ENCODE measurements around the gene GOLGA6L9.
"Not testable (repeated sequence)": the region's sequence is repeated elsewhere in the genome, so short reads cannot be mapped to it uniquely, and the experiment has no call there.

Gene GOLGA6L9

DNA sequence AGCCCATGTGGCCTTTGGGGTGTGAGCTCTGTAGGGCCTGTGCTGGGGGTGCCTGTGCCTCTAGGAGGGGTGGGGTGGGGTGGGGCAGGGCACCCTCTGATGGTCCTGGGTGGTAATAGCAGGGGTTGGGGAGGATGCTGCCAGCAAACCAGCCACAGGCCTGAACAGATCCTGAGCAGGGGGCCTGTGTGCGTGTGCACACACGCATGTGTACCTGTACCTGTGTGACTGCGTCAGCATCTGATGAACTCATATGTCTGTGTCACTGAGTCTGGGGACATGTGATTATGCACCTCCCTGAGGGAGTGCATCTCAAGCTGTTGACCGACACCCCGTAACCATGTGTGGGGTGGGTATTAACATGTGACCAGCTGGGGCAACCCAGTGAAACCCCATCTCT lies 36.0 kb downstream of the GOLGA6L9 start:
- not testable (repeated sequence) for H3K4me3 ChIP-seq (ENCODE audit: low read depth, low read length)

DNA sequence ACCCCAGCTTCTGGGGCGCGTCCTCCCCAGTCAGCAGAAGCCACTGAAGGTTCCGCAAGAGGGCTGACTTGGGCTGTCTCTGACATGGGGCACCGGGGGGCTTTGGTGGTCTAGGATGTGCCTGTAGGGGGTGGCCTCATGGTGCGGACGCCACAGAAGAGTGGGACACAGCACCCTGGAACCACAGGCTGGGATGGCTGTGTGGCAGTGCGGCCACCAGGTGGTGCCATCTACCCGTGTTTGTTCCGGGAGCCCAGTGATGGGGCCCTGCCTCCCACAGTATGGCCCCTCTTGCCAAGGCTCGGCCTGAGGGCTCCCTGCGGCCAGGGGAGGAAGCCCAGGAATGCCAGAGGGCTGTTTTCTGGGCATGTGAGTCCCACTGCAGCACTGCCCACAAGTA lies 38.6 kb downstream of the GOLGA6L9 start:
- H3K4me3 ChIP-seq (ENCODE audit: low read depth, low read length) = not testable (repeated sequence)

DNA sequence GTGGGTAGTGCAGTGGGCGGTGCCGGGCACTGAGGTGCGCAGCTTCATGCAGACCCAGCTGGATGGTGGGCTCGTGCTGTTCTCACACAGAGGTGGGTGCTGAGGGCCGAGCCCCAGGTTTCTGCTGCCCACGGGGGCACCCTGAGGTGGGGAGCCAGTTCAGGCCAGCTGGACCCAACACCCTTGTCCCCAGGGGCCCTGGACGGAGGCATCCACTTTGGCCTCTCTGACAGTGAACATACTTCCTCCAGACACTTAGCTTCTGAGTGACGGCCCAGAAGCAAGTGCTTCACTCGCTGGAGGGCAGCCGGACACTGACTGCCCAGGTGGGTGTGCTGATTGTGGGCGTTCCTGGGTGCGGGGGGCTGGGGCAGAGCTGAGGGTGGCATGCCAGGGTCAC lies 39.8 kb downstream of the GOLGA6L9 start:
- not testable (repeated sequence) for H3K4me3 ChIP-seq (ENCODE audit: low read depth, low read length)

DNA sequence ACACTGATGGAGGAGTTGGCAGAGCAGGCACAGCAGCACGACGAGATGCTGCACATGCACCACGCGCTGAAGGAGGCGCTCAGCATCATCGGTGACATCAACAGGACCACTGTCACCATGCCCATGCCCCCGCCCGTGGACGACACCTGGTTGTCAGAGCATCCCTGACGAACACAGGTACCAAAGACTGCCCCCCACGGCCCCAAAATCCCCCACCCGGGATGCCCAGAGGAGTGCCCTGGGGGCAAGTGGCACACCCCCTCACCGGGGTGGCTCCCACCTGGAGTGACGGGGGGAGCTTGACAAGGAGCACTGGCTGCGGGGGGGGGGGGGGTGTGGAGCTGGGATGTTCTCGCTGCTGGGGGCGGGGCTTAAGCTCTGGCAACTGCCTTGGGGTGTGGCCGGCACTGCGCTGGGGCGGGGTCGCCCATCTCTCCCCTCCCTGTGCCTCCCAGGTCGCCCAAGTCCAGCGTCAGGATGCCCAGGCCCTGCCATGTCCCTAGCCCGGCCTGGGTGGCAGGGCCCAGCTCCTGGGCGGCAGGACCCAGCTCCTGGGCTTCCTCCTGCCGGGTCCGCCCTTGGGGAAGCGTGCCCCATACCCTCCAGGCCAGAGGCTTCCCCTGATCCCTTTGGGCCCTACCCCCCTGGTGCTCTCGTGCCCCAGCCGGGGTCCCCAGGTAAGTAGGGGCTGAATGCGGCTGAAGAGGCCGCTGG lies 42.8 kb downstream of the GOLGA6L9 start:
- not testable (repeated sequence) for H3K4me3 ChIP-seq (ENCODE audit: low read depth, low read length)

DNA sequence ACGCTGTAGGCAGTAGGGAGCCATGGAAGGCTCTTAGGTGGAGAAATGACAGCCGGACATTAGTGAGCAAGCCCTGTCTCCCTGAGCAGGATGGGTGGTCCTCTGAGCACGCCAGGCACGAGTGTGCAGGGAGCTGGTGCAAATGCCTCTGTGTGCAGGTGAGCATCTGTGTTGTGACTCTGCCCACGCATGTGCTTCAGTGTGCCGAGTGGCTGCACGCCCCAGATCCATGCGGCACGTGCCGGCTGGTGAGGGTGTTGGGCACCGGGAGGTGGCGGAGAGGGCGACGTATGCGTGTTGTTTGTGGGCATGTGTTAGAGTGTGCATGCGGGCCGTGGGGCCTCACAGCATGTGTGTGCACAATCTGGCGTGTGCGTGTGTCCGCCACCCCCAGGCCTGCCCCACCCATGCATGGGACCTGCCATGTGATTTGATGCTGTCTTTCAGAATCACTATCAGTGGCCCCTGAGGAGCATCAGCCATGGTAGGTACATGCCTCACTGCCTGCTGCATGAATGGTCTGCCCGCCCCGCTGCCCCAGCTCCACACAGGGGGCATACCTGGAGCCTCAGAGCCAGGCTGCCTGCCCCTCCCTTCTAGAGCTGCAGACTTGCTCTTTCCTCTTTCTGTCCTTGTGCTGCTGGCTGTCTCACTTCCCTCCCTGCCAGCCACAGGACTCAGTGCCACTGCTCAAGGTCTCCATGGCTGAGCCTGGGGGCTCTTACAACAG lies 45.1 kb downstream of the GOLGA6L9 start:
- not testable (repeated sequence) for H3K4me3 ChIP-seq (ENCODE audit: low read depth, low read length)

DNA sequence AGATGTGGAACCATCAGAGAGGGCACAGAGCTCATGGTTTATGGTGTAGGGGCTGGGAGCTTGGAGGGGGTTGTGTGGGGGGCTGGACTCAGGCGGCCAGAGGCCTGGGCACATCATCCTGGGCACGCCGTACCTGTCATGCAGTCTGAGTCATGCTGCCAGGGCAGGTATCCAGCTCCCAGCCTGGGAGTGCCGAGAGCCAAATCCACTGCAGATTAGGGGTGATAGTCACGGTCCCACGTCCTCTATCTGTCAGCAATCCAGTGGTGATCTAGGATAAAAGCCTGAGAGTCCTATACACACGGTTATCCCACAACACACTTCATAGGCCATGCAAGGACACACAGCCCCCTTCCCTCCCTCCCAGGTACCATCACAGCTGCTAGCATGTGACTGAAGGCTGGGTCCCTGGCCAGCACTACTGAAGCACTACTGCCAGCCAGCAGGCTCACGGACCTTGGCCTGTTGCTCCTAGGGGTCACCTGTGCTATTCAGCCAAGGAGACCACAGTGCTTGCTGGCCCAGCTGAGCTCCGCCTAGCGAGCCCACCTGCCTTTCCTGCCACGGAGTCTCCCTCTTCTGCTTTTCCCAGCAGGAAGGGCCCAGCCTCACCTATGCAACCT lies 45.8 kb downstream of the GOLGA6L9 start:
- H3K4me3 ChIP-seq (ENCODE audit: low read depth, low read length) = not testable (repeated sequence)

DNA sequence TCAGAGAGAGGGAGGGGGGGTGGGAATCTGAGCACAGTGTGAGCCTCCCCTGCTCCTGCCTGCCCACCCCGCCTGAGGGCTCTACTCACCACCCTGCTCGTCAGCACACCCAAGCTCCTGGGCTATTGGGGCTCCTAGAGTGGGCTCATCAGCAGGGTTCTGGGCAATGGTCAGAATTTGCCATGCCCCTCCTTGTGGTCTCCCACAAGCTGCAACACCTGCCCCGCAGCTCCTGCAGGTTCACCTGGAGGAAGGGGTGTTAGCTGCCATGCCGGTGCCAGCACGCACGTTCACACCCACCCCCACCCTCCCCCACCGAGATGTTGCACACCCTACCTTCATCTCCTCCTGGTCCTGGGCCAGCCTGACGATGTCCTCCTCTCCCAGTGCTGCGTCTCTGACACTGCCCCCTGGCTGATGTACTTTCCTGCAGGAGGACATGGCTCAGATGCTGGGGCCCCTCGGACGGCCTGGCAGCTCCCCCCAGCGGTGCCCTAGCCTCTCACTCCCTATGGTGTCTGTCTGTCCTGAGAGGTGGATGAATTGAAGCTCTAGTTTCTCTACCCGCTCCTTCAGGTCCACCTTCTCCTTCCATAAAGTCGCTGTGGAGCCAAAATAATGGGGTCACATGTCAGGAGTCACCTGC lies 47.2 kb downstream of the GOLGA6L9 start:
- not testable (repeated sequence) for H3K4me3 ChIP-seq (ENCODE audit: low read depth, low read length)

DNA sequence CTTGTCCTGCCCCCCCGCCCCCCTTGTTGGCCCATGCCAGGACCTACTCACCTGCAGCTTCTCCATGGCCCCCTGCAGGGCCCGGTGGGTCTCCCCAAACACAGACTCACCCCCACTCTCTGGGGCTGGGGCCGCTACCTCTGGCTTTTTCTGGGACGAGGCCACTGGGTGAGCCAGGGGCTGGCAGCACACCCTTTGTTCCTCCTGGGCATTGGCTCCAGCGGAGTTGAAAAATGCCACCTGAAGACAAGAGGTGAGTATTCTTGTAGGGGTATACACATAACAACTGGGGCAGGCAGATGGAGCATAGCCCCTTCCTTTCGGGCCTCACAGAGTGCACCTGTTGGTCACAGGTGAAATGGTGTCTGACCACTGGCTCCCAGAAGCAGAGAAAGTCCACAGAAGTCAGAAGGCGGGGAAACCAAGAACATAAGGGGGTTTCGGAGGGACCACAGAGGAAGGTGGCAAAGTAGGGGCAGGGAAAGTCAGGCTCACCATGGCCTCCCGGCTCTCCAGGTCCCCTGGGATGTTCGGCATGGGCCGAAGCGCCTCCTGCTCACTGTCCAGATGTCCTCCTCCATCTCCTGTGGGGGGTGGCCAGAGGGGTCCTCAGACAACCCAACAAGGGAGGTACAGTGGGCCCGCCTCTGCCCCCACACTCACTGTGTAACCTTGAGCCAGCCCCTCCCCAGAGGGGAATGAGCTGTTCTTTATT lies 47.9 kb downstream of the GOLGA6L9 start:
- H3K4me3 ChIP-seq (ENCODE audit: low read depth, low read length) = not testable (repeated sequence)
